Measurements from ENCODE around the gene RINL. TPM values are rescaled to one million over a fixed set of nuclear protein-coding genes. Genes with fewer than 3 reads are reported as not detected.
A peak's percentile ranks its signal among the peaks of the same experiment; 100 is the strongest.
"Not testable (repeated sequence)": the region's sequence is repeated elsewhere in the genome, so short reads cannot be mapped to it uniquely, and the experiment has no call there.

The RINL gene
- total and polyA plus RNA-seq, 5 experiments from 2014 or later, result 29.9 to 64.7 (median 52.9) TPM

DNA sequence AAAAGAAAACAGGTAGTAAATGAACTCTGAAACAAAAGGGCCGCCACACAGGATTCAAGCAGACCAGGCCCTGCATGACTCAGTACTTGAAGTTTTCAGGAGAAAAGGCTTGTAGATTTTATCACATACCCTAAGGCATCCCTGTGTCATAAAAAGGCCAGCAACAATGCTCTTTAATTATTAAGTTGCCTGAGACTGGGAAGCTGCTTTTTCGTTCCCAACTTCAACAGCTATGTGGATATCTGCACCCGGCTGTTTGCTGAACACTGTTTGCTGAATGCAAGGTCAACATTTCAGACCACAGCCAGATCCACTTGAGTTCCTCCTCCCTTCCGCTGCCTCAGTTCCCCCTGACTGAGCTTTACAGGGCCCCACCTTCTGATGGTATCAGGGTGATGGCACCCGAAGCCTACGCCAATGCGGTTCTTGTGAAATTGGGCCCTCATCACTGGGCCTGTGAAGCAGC is 40.4 kb downstream of the RINL start:
- DNase-seq, result no peak
- H3K4me1 Mint-ChIP-seq, result peaks cover 17 to 45% (median 41%) of the 10 kb centered on the region in 4 donors
- H3K4me3 Mint-ChIP-seq, result peak overlapping the region in 1 of 10 donors; percentile 12
- H3K36me3 Mint-ChIP-seq, result peaks cover 5 to 73% (median 32%) of the 10 kb centered on the region in 3 donors
- H3K27ac Mint-ChIP-seq, result peak overlapping the region in 2 of 10 donors; percentile 34 to 44
- H3K9me3 Mint-ChIP-seq, result peaks cover 0 to 4% (median 0%) of the 10 kb centered on the region in 9 donors
- POLR2A ChIA-PET, result interaction anchor here (0.6 to 4.0 kb wide), 4 partner anchors 11 to 32 kb away, joined by 3 to 26 read pairs (median 6); no protein-coding TSS in a partner anchor
- H3K27me3 Mint-ChIP-seq, result peaks cover 0 to 5% (median 0%) of the 10 kb centered on the region in 5 donors
- no peak for ATAC-seq

DNA sequence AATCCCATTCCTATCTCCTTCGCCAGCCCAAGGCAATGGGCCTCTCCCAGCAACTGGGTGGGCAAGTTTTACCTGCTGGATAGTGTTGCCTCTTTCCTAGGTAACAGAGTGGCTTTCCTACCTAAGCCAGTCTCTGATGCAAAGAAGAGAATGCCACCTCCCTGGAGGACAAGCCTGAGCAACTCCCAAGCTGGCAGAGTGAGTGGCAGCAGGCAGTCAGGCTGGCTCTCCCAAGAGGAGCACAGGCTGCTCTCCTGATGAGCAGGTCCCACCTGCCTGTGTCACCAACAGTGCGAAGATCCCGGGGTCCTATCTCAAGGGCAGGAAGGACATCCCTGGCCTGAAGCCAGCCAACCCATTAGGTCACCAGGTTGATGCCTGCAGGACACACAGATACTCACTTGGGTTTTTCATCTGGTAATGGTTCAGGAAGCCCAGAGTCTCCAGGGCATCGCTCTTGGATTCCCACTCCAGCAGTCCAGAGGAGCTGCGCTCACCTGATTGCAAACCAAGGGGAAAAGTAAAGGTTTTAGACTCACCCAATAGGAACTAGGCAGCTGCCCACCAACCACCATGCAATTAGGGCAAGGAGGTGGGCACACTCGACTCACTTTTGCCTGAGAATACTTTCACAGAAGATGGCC is 41.0 kb downstream of the RINL start:
- H3K27ac Mint-ChIP-seq, result peak overlapping the region in 5 of 10 donors; percentile 18 to 69 (median 44)
- POLR2A ChIA-PET, result interaction anchor here (1.2 to 4.0 kb wide), 3 partner anchors 12 to 32 kb away, joined by 4 to 26 read pairs (median 7); no protein-coding TSS in a partner anchor
- H3K36me3 Mint-ChIP-seq, result peaks cover 0 to 67% (median 31%) of the 10 kb centered on the region in 3 donors

DNA sequence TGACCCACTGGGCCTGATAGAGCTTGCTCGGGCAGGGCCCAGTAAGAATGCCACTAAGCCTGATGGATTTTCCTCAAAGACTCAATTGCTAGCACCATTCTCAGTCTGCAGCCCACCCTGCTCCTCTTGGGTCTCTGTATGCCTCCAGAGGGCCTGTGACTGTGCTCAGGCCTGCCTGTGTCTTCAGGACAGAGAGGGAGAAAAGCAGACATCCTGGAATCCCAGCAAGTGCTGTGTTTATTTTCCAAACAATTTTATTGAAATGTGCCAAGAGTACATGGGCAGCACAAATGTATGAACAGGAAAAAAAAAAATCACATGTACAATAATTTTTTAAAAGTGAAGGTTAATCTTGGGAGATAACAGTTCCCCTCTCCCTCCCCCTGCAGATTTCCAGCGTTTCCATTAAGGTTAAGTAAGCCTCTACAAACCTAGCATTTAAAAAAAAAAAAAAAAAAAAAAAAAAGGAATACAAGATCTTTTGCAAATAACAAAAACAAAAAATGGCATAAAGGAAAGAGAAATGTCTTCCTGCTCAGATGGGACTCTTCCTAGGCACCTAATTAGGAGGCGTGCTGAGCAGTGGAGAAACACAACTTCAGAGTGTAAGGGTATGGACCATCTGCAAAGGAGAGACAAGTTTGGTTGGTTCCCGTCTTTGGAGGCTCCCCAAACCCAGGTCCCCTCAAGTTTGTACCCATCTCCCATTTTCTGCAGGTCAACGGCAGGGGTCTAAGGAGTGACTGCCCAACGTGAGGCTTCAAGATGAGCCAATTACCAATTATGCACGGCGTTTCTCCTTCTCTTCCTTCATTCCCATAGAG is 41.7 kb downstream of the RINL start:
- Mint-ChIP-seq H3K36me3 (peaks cover 0 to 60% (median 26%) of the 10 kb centered on the region in 3 donors), H3K9me3 (no peaks in the 10 kb centered on the region), H3K27me3 (no peaks in the 10 kb centered on the region), H3K4me3 (peak overlapping the region in 1 of 10 donors; percentile 10), H3K4me1 (peaks cover 12 to 41% (median 38%) of the 10 kb centered on the region in 4 donors), H3K27ac (peak overlapping the region in 8 of 10 donors; percentile 18 to 73 (median 51))
- DNase-seq, result no peak
- no peak for ATAC-seq
- POLR2A ChIA-PET, result interaction anchor here (0.9 to 1.8 kb wide), 4 partner anchors 13 to 40 kb away, joined by 3 to 7 read pairs (median 4); no protein-coding TSS in a partner anchor

More for the DNA sequence above, 41.0 kb downstream of the RINL start:
- Mint-ChIP-seq H3K27me3 (peaks cover 0 to 3% (median 0%) of the 10 kb centered on the region in 5 donors), H3K4me1 (peaks cover 13 to 44% (median 38%) of the 10 kb centered on the region in 4 donors), H3K9me3 (peaks cover 0 to 4% (median 0%) of the 10 kb centered on the region in 9 donors), H3K4me3 (peak overlapping the region in 1 of 10 donors; percentile 48)
- DNase-seq, result no peak
- no peak for ATAC-seq

DNA sequence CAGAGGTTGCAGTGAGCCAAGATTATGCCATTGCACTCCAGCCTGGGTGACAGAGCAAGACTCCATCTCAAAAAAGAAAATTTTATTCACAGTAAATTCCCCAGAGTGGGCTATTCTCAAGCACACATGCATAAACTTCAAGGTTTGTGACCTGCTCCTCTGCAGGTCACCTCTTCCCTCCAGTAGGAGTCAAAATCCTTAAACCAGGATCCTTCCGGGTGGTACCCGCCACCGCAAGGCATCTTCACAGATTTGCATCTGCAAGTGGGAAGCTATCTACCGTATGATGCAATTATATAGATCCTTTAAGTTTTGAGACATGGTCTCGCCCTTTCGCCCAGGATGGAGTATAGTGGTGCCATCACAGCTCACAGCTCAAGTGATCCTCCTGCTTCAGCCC is 43.5 kb downstream of the RINL start:
- POLR2A ChIA-PET, result interaction anchor here (0.5 to 5.6 kb wide), 5 partner anchors 10 to 181 kb away, joined by 3 to 88 read pairs (median 3); partner anchors contain the start of genes HNRNPL and RINL
- peaks cover 15 to 42% (median 34%) of the 10 kb centered on the region in 4 donors for H3K4me1 Mint-ChIP-seq

DNA sequence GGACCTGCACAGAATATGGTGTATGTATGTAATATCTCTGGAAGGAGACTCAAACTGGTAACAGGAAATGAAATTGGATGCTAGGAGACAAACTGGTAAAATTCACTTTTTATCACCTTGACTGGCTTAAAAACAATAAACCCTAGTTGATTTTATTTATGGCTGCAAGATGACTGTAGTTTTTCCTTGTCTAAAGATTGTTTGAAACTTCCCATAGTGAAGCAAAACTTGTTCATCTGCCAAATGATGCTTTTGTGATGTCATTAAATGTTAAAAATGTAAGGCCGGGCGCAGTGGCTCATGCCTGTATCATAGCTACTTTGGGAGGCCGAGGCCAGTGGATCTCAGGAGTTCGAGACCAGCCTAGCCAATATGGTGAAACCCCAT is 44.0 kb downstream of the RINL start:
- no peaks in the 10 kb centered on the region for H3K27me3 Mint-ChIP-seq
- H3K4me3 Mint-ChIP-seq, result no peak overlapping the region
- POLR2A ChIA-PET, result interaction anchor here (0.8 to 5.6 kb wide), 5 partner anchors 8 to 16 kb away, joined by 3 to 88 read pairs (median 3); partner anchors contain the start of gene HNRNPL
- H3K9me3 Mint-ChIP-seq, result no peaks in the 10 kb centered on the region
- DNase-seq (no peak), ATAC-seq (no peak)
- peaks cover 12 to 44% (median 31%) of the 10 kb centered on the region in 4 donors for H3K4me1 Mint-ChIP-seq
- peaks cover 0 to 49% (median 20%) of the 10 kb centered on the region in 3 donors for H3K36me3 Mint-ChIP-seq
- H3K27ac Mint-ChIP-seq, result peak overlapping the region in 6 of 10 donors; percentile 5 to 69 (median 25)

More for the DNA sequence above, 43.5 kb downstream of the RINL start:
- ATAC-seq (no peak), DNase-seq (no peak)
- Mint-ChIP-seq H3K27ac (peak overlapping the region in 2 of 10 donors; percentile 14 to 75), H3K4me3 (no peak overlapping the region), H3K36me3 (peaks cover 0 to 51% (median 21%) of the 10 kb centered on the region in 3 donors), H3K27me3 (no peaks in the 10 kb centered on the region), H3K9me3 (no peaks in the 10 kb centered on the region)

DNA sequence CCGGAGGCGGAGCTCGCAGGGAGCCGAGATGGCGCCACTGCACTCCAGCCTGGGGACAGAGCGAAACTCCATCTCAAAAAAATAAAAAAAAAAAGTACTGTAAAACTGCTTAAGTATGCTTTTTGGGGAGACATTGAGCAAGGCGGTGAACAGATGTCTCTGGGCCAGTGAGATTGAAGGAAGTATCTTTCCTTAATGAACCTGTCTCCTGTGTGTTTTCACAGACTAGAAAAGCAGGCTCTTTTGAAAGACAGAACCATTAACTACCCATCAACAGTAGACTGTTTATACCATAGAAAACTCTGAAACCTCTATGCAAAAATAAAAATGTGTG is 45.0 kb downstream of the RINL start:
- DNase-seq (no peak), ATAC-seq (no peak)
- no peaks in the 10 kb centered on the region for H3K9me3 Mint-ChIP-seq
- H3K4me3 Mint-ChIP-seq, result peak overlapping the region in 2 of 10 donors; percentile 30 to 43
- POLR2A ChIA-PET, result interaction anchor here (0.6 to 5.6 kb wide), 4 partner anchors 9 to 37 kb away, joined by 3 to 88 read pairs (median 3); partner anchors contain the start of gene HNRNPL
- peaks cover 0 to 47% (median 17%) of the 10 kb centered on the region in 3 donors for H3K36me3 Mint-ChIP-seq
- peak overlapping the region in 2 of 10 donors; percentile 25 to 71 for H3K27ac Mint-ChIP-seq
- H3K27me3 Mint-ChIP-seq, result no peaks in the 10 kb centered on the region
- peaks cover 8 to 41% (median 27%) of the 10 kb centered on the region in 4 donors for H3K4me1 Mint-ChIP-seq

DNA sequence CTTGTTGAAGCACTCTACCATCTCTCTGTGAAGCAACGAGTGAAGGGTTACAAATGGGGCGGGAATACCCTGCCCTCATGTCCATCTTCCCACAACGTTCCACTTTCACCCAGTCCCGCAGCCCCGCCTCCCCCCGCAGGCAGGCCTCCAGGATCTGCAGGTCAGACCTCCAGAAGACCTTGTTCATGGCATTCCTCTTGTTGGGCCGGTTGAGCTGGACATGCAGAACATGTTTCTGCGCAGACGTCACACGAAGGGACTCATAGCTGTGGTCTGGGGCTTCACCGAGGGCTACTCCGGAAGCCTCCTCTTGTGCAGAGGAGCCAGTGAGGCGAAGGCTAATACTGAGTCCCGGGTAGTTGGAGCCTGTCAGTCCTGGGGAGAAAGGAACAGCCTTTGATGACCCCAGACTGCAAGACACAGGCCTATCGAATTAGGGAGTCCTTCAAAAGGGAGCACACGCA is 46.9 kb downstream of the RINL start:
- DNase-seq, result peak in 1 of 10 donors; percentile 13
- no peak for ATAC-seq

DNA sequence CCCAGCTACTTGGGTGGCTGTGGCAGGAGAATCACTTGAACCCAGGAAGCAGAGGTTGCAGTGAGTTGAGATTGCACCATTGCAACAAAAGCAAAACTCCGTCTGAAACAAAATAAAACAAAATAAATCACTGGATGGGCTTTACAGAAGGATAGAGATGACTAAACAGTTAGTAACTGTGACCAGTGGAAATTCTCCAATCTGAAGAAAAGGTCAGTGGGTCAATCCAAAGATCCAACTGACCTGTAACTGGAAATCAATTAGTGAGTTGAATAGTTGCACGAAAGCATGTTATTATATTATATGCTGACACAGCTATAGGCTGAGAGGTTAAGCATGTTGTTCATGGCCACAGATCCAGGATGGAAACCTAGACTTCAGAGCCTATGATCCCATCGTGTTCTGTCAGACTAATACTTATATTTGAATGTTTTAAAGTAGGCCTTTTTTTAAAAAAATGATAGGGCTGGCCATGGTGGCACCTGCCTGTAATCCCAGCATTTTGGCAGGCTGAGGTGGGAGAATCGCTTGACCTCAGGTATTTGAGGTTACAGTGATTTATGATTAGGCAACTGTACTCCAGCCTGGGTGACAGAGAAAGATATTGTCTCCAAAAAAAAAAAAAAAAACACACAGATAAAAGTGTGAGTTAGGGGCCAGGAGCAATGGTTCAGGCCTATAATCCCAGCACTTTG is 47.9 kb downstream of the RINL start:
- H3K4me1 Mint-ChIP-seq, result peaks cover 9 to 59% (median 49%) of the 10 kb centered on the region in 4 donors
- DNase-seq (no peak), ATAC-seq (no peak)
- H3K36me3 Mint-ChIP-seq, result peaks cover 0 to 38% (median 12%) of the 10 kb centered on the region in 3 donors
- POLR2A ChIA-PET, result interaction anchor here (0.6 to 5.6 kb wide), 7 partner anchors 13 to 1708 kb away, joined by 3 to 88 read pairs (median 5); partner anchors contain the start of genes HNRNPL and RINL
- H3K4me3 Mint-ChIP-seq, result peak overlapping the region; percentile 90 to 97 (median 94)
- no peaks in the 10 kb centered on the region for H3K27me3 Mint-ChIP-seq
- peak overlapping the region in 7 of 10 donors; percentile 87 to 99 (median 95) for H3K27ac Mint-ChIP-seq
- H3K9me3 Mint-ChIP-seq, result no peaks in the 10 kb centered on the region

More for the DNA sequence above, 46.9 kb downstream of the RINL start:
- Mint-ChIP-seq H3K4me3 (peak overlapping the region; percentile 90 to 97 (median 94)), H3K27me3 (no peaks in the 10 kb centered on the region), H3K4me1 (peaks cover 9 to 53% (median 44%) of the 10 kb centered on the region in 4 donors), H3K27ac (peak overlapping the region; percentile 87 to 99 (median 96)), H3K9me3 (no peaks in the 10 kb centered on the region), H3K36me3 (peaks cover 0 to 44% (median 12%) of the 10 kb centered on the region in 3 donors)
- POLR2A ChIA-PET, result interaction anchor here (0.6 to 5.6 kb wide), 14 partner anchors 9 to 574 kb away, joined by 3 to 88 read pairs (median 4); partner anchors contain the start of genes EIF3K, HNRNPL and RINL

DNA sequence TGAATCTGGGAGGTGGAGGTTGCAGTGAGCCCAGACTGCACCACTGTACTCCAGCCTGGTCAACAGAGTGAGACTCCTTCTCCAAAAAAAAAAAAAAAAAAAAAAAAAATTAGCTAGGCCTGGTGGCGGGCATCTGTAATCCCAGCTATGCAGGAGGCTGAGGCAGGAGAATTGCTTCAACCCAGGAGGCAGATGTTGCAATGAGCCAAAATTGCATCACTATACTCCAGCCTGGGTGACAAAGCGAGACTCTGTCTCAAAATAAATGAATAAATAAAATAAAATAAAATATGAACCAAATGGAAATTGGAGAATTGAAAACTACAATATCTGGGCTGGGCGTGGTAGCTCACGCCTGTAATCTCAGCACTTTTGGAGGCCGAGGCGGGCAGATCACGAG is 48.9 kb downstream of the RINL start:
- not testable (repeated sequence) for H3K27me3 Mint-ChIP-seq, DNase-seq, H3K27ac Mint-ChIP-seq, H3K9me3 Mint-ChIP-seq, ATAC-seq
- H3K4me1 Mint-ChIP-seq, result peaks cover 12 to 67% (median 59%) of the 10 kb centered on the region in 4 donors
- H3K4me3 Mint-ChIP-seq, result peak overlapping the region in 2 of 10 donors; percentile 95 to 97
- POLR2A ChIA-PET, result interaction anchor here (0.6 kb wide), 1 partner anchor 64 kb away, joined by 3 read pairs; no protein-coding TSS in a partner anchor
- peaks cover 0 to 47% (median 12%) of the 10 kb centered on the region in 3 donors for H3K36me3 Mint-ChIP-seq

DNA sequence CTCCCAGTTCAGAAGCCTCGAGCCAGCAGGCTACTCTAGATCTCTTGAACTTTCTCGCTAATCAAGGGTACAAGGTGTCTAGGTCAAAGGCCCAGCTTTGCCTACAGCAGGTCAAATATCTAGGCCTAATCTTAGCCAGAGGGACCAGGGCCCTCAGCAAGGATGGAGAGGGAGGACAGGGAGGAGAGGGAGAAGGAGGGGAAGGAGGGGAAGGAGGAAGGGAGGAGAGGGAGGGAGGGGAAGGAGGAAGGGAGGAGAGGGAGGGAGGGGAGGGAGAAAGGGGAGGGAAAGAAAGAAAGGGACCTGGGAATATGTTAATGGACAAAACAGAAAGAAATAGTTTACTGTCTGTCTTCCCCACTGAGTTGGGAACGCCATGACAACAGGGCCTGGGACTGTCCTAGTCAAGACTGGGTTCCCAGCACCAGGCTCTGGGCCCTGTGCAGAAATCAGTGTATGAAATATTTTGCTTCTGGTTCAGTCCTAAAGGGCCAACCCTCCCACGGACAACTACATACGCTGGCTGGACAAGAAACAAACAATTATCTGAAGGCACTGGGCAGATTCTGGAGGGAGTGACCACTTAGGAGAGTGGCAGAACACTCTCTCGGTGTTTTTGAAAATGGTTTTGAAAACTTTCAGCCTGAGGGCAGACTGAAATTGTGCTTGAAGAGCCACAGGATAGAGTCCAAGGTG is 51.1 kb downstream of the RINL start:
- H3K4me3 Mint-ChIP-seq, result peak overlapping the region in 2 of 10 donors; percentile 14 to 34
- POLR2A ChIA-PET, result interaction anchor here (0.7 to 1.2 kb wide), 2 partner anchors 15 kb away, joined by 3 to 5 read pairs; no protein-coding TSS in a partner anchor
- ATAC-seq, result no peak
- H3K27ac Mint-ChIP-seq, result peak overlapping the region in 3 of 10 donors; percentile 20 to 55 (median 33)
- no peaks in the 10 kb centered on the region for H3K9me3 Mint-ChIP-seq
- DNase-seq, result no peak
- peaks cover 20 to 69% (median 60%) of the 10 kb centered on the region in 4 donors for H3K4me1 Mint-ChIP-seq
- H3K36me3 Mint-ChIP-seq, result peaks cover 0 to 64% (median 21%) of the 10 kb centered on the region in 3 donors
- H3K27me3 Mint-ChIP-seq, result no peaks in the 10 kb centered on the region

All from naive thymus-derived CD8-positive, alpha-beta T cell (primary cell).